Endometrial microvascular endothelial cells (primary cell): Measurements from ENCODE around the gene GPR176. TPM values are rescaled to one million over a fixed set of nuclear protein-coding genes. Genes with fewer than 3 reads are reported as not detected.
"Not testable (repeated sequence)": the region's sequence is repeated elsewhere in the genome, so short reads cannot be mapped to it uniquely, and the experiment has no call there.

Experiments
- in situ Hi-C: cut with HindIII; loops from 2 replicates; pipeline ENCODE4 v1.10.0; 2017; ENCODE audit warnings: low sequenced_read_pairs, low pct_unique_long_range_greater_than_20kb; ENCODE audit errors: inconsistent ontology term
- total RNA-seq: library from RNA; depleted of rRNA; stranded (reverse); fragments of >200 nt; gene quantifications from one replicate; pipeline ENCODE4 v1.2.3, GENCODE V29; 2015; ENCODE audit errors: inconsistent ontology term

GPR176 gene
- total RNA-seq, 1 donor from 2014 or later = 26.5 TPM

DNA sequence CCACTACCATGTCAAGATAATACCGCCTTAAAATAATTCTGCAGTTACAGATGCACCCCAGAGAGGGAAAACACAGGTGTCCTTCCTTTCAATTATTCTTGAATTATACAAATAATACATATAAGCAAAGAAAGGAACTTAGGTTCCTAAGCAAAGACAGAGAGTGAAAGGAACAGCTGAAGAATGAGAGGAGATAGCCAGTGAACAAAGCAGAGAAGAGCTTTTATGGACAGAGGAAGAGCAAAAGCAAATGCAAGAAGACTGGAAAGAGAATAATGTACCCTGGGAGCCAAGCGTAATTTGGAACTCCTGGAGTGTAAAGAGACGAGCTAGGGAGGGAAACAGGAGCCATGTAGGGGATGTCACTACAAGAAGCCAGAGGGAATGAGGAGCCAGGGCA is 21.7 kb downstream of the GPR176 start:
- in situ Hi-C loops = no loop called here

GRCh38 chr15:39896846-39897245 is 23.2 kb downstream of the GPR176 start:
- in situ Hi-C loops = no loop called here

GRCh38 chr15:39896101-39896500 is 24.0 kb downstream of the GPR176 start:
- in situ Hi-C loops = no loop called here

DNA sequence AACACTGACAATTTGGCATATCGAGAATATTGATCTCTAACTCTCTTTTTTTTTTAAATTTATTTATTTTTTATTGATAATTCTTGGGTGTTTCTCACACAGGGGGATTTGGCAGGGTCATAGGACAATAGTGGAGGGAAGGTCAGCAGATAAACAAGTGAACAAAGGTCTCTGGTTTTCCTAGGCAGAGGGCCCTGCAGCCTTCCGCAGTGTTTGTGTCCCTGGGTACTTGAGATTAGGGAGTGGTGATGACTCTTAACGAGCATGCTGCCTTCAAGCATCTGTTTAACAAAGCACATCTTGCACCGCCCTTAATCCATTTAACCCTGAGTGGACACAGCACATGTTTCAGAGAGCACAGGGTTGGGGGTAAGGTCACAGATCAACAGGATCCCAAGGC is 27.0 kb downstream of the GPR176 start:
- in situ Hi-C loops = not testable (repeated sequence)

GRCh38 chr15:39892418-39892817 is 27.6 kb downstream of the GPR176 start:
- in situ Hi-C loops = no loop called here

- in situ Hi-C loops = no loop called here
Observed at GRCh38 chr15:39890621-39891020, 29.4 kb downstream of the GPR176 start.

DNA sequence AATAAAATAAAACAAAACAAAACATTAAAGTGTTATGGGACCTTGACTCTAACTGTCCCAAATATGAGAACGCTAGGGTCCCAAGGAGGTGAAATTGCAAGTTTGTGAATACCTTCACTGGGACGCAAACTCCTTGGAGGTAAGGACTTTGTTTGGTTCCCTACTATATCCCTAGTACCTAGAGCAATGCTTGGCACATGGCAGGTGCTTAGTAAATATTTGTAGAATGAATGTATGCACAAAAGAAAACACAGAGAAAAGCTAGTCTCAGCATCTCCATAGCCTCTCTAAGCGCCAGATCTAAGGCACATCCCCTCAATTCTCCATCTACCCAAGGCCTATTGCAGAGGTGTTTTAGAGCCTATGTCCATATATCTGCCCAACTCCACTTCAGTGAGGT is 30.5 kb downstream of the GPR176 start:
- in situ Hi-C loops = no loop called here

- in situ Hi-C loops = no loop called here
Observed at GRCh38 chr15:39888809-39889208, 31.3 kb downstream of the GPR176 start.

DNA sequence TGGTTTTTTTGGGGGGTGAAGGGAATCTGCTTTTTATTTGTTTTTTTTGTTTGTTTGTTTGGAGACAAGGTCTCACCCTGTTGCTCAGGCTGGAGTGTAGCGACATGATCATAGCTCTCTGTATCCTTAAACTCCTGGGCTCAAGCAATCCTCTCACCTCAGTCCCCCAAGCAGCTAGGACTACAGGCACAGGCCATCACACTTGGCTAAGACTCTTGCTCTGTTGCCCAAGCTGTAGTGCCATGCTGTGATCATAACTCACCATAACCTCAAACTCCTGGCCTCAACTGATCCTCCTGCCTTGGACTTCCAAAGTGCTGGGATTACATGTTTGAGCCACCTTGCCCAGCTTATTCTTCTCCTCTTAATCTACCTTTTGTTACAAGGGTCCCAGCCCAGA is 31.8 kb downstream of the GPR176 start:
- in situ Hi-C loops = no loop called here

DNA sequence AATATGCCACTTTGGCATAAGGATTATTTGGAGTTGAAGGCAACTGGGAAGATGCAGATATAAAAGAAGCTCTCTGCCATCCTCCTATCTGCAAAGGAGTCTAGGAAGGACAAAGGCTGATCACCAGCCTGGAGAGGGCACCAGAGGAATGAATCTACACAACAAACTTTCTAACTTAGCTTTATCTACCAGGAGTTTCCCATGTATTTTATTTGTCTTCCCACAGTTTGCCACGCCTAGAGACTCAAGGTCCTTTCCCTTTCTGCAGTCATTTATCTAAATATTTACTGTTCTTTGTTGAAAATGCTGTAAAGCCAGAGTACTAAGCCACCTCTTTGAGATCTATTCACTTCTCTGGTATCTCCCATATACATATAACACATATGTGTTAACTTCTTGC is 32.2 kb downstream of the GPR176 start:
- in situ Hi-C loops = no loop called here

- in situ Hi-C loops = no loop called here
Observed at GRCh38 chr15:39887211-39887610, 32.9 kb downstream of the GPR176 start.

DNA sequence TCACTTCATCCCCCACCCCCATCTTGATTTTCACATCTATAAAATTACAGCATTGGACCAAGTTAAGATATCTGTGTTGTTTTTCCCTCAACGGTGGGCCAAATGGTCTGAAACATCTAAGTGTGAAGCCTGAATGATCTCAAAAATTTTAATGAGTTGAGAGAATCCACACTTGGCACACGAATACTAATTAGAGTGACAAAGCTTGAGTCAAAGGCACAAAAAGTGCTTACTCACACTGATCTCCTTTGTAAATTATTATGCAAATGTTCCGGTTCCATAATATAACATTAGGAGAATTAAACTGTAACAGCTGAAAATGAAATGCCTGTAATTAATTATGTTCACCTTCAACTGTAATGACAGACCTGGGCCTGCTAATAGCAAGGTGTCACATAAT is 33.6 kb downstream of the GPR176 start:
- in situ Hi-C loops = no loop called here

- in situ Hi-C loops = no loop called here
Observed at GRCh38 chr15:39885099-39885777, 34.8 kb downstream of the GPR176 start.

DNA sequence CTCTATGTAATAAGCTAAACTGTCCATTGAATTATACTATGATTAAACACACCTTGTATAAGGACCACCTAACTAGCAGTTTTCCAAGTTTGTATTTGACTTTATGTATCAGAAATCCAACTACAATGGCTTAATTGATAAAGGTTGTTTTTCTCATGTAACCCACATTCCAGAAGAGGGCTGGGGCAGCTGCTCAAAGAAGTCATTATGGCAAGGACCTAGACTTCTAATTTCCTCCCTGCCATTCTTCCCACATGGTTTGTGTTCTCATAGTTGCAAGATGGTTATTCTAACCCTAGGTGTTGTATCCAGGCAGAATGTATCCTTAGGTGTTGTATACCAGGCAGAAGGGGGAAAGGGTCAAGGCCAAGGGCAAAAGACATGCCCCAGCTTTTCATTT is 35.7 kb downstream of the GPR176 start:
- in situ Hi-C loops = no loop called here

GRCh38 chr15:39882602-39883001 is 37.5 kb downstream of the GPR176 start:
- in situ Hi-C loops = no loop called here

DNA sequence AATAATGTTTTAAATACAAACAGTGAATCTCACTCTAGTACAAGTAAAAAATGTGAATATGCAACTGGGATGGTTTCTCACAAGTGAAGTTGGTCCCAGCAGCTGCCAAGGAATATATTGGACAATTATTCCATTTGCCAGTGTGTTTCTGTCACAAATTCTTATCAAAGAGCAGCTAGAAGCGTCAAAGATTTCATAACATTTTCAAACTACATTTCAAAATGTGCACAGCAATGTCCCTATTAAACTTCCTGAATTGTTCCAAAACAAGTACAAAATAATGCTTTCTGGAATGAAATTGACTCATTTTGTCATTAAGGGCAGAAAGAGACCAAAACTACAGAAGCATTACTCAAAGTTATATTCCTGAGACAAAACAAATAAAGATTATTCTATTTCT is 38.3 kb downstream of the GPR176 start:
- in situ Hi-C loops = no loop called here

- in situ Hi-C loops = no loop called here
Observed at GRCh38 chr15:39880718-39881387, 39.2 kb downstream of the GPR176 start.

DNA sequence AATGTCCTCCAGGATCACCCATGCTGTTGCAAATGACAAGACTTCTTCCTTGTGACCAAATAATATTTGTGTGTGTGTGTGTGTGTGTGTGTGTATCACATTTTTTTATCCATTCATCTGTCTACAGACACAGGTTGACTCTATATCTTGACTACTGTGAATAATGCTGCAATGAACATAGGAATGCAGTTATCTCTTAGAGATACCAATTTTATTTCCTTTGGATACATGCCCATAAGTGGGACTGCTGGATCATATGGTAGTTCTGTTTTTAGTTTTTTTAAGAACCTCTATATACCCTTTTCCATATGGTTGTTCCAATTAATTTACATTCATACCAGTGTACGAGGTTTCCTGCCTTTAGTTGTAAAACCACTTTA is 41.7 kb downstream of the GPR176 start:
- in situ Hi-C loops = no loop called here

DNA sequence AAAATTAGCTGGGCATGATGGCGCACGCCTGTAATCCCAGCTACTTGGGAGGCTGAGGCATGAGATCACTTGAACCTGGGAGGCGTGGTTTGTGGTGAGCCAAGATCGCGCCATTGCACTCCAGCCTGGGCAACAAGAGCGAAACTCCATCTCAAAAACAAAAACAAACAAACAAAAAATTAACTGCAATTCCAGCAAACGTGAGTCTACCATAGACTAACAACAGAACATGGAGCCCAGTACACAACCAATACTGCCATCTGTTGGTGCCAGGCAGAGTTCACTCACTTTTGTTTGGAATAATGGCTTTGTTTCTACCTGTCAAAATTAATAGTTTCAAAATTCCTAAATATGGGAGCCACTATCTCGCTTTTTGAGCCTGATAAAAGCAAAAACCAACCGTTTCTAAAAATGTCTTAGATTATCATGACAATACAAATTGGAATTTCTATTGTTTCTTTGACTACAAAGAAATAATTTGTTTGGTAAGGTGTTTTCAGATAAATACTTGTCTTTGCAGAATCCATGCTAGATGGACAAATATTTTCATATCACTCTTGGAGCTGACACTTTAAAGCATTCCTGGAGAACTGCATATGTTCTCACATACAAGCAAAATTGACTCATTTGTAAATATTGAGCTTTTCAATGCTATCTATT is 45.0 kb downstream of the GPR176 start:
- in situ Hi-C loops = no loop called here

DNA sequence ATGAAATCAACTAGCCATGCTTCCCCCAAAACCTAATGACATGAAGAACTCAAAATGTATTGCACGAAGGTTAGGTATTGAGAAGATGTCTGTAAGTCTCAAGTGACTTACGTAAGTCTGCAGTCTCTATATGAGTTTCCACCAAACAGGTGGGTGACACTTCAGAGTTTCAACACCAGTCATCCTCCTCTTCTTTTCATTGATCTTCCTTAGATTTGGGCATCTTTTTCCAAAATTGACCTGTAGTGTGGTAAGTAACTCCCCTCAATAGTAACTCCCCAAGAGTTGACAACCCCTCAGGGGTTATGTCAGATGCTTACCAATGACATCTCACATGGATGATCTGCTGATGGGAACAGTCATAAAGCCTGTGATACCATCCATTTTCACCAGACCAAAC is 46.1 kb downstream of the GPR176 start:
- in situ Hi-C loops = no loop called here
